ENCODE data around the gene GPANK1. TPM values are rescaled to one million over a fixed set of nuclear protein-coding genes. Genes with fewer than 3 reads are reported as not detected.

The GPANK1 gene
- total and polyA plus RNA-seq, 2 of the 13 experiments (the other 11 are each of a cell fraction or from before 2014, with no cell fraction given) = 15.4 to 22.8 TPM

GRCh38 chr6:31676904-31677303, 12.1 kb upstream of the GPANK1 start:
- 51% methylated on average over 6 of the region's 6 CpGs for WGBS (ENCODE audit: low lambda C conversion rate)
- intact Hi-C loops (cut with micrococcal nuclease; ENCODE audit: unreplicated experiment) (no loop called here), in situ Hi-C loops (cut with HindIII; ENCODE audit: extremely low pct_ligation_motif_present, low pct_unique_long_range_greater_than_20kb) (no loop called here)
- H2AFZ ChIP-seq (ENCODE audit: low read length) = no peak overlapping the region
- H3K36me3 ChIP-seq (replicated peaks in 1 of 2; ENCODE audit: control insufficient read depth in 1 of 2, insufficient read depth in 2 of 2, low read length in 2 of 2) = peaks cover 6 to 9% of the 10 kb centered on the region in 2 experiments; a peak in 4 of 5 replicates
- H3K4me2 ChIP-seq (ENCODE audit: low read depth, low read length) = no peak overlapping the region
- no peaks in the 10 kb centered on the region for H3K79me2 ChIP-seq (ENCODE audit: insufficient read depth, low read length)
- H3K4me1 ChIP-seq (ENCODE audit: insufficient read depth, low read length) = peaks cover 11% of the 10 kb centered on the region
- no TSS peak for BruUV-seq (replicated peaks)
- TF ChIP-seq ATF7 (IDR thresholded peaks at IDR 0.05) (peak; percentile 67), ATF7 (CRISPR knock-in tag; IDR thresholded peaks at IDR 0.05) (no peak), AGO1 (IDR thresholded peaks at IDR 0.05; ENCODE audit: low read depth, low read length, poor library complexity, severe bottlenecking) (no peak), HMG20B (CRISPR knock-in tag; conservative IDR thresholded peaks at IDR 0.05) (no peak), SRSF4 (IDR thresholded peaks at IDR 0.05; ENCODE audit: low read depth, low read length, poor library complexity, severe bottlenecking) (no peak), ZFYVE20 (CRISPR knock-in tag; IDR thresholded peaks at IDR 0.05; ENCODE audit: borderline replicate concordance, low read depth) (no peak), PPARG (CRISPR knock-in tag; conservative IDR thresholded peaks at IDR 0.05) (no peak), DNMT3B (CRISPR knock-in tag; conservative IDR thresholded peaks at IDR 0.05) (no peak), TBP (CRISPR knock-in tag; IDR thresholded peaks at IDR 0.05) (no peak), CREB1 (IDR thresholded peaks at IDR 0.05) (peak; percentile 85), CREB1 (CRISPR knock-in tag; IDR thresholded peaks at IDR 0.05) (no peak), RBM22 (optimal IDR thresholded peaks at IDR 0.05; ENCODE audit: low read length) (no peak), ZNF784 (CRISPR knock-in tag; IDR thresholded peaks at IDR 0.05; ENCODE audit: borderline replicate concordance) (no peak)
- CTCF ChIA-PET (ENCODE audit: low intra/inter-chr PET ratio, low total read pairs) = no interaction called here
- no peak overlapping the region for H3K9ac ChIP-seq (ENCODE audit: insufficient read depth, low read depth, low read length)
- FAIRE-seq (no peak), ATAC-seq (no peak), DNase-seq (ENCODE audit: low spot score) (no peak)
- no peak overlapping the region for H3K27ac ChIP-seq (ENCODE audit: extremely low read length, insufficient read depth, low read length)
- no peaks in the 10 kb centered on the region for H3K9me3 ChIP-seq (ENCODE audit: low read length)
- POLR2A ChIA-PET = no interaction called here
- H3K27me3 ChIP-seq (ENCODE audit: control insufficient read depth in 1 of 2, insufficient read depth in 2 of 2, low read length in 2 of 2) = no peaks in the 10 kb centered on the region
- no peaks in the 10 kb centered on the region for H4K20me1 ChIP-seq (ENCODE audit: insufficient read depth, low read length)
- no peak overlapping the region for H3K4me3 ChIP-seq (replicated peaks in 1 of 3; ENCODE audit: insufficient read depth in 1 of 3, low read depth in 2 of 3, low read length in 3 of 3)

Measured in HepG2 (cell line).